ENCODE data around the gene CRB3.

GRCh38 chr19:6452223-6452614, 11.9 kb upstream of the CRB3 start:
- TF ChIP-seq EZH2 (IDR thresholded peaks at IDR 0.05; ENCODE audit: borderline replicate concordance, low read depth, low read length, severe bottlenecking) = no peak
- TF ChIP-seq, protein P1, sequence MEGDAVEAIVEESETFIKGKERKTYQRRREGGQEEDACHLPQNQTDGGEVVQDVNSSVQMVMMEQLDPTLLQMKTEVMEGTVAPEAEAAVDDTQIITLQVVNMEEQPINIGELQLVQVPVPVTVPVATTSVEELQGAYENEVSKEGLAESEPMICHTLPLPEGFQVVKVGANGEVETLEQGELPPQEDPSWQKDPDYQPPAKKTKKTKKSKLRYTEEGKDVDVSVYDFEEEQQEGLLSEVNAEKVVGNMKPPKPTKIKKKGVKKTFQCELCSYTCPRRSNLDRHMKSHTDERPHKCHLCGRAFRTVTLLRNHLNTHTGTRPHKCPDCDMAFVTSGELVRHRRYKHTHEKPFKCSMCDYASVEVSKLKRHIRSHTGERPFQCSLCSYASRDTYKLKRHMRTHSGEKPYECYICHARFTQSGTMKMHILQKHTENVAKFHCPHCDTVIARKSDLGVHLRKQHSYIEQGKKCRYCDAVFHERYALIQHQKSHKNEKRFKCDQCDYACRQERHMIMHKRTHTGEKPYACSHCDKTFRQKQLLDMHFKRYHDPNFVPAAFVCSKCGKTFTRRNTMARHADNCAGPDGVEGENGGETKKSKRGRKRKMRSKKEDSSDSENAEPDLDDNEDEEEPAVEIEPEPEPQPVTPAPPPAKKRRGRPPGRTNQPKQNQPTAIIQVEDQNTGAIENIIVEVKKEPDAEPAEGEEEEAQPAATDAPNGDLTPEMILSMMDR (IDR thresholded peaks at IDR 0.05; ENCODE audit: extremely low read depth in 1 of 2, insufficient read depth in 1 of 2, low read depth in 1 of 2, low read length in 2 of 2) = no peak
- TF ChIP-seq MAX (IDR thresholded peaks at IDR 0.05; ENCODE audit: insufficient read depth, insufficient read length) = no peak
- TF ChIP-seq MYC (IDR thresholded peaks at IDR 0.05; ENCODE audit: low read depth, low read length) = no peak
- TF ChIP-seq POLR2A (IDR thresholded peaks at IDR 0.05; ENCODE audit: low read depth, low read length) = no peak

All from endothelial cell of umbilical vein (primary cell).